Mononuclear cell (primary cell): Measurements from ENCODE around the gene LRMDA. TPM values are rescaled to one million over a fixed set of nuclear protein-coding genes. Genes with fewer than 3 reads are reported as not detected.

ENCODE experiments used
- H3K27me3 ChIP-seq: 2 replicates; pipeline ENCODE4 v1.6.0; 2011; ENCODE audit warnings: low read length, control low read depth; ENCODE audit not compliant: insufficient read depth
- H3K4me1 ChIP-seq: 2 replicates; pipeline ENCODE4 v1.5.1; 2011; ENCODE audit warnings: mild to moderate bottlenecking, low read length, control low read depth; ENCODE audit not compliant: insufficient read depth
- H3K4me3 ChIP-seq: 2 replicates; pipeline ENCODE4 v1.5.1; 2011; ENCODE audit warnings: mild to moderate bottlenecking, low read length, moderate library complexity
- H3K9me3 ChIP-seq: 2 replicates; pipeline ENCODE4 v1.5.1; 2011; ENCODE audit warnings: low read depth, mild to moderate bottlenecking, control low read depth, low read length
- total RNA-seq: library from RNA; depleted of rRNA; stranded (reverse); fragments of >200 nt; gene quantifications from one replicate; pipeline ENCODE4 v1.2.3, GENCODE V29; 2012

Gene LRMDA
- total RNA-seq, 1 donor = 7.6 TPM

DNA sequence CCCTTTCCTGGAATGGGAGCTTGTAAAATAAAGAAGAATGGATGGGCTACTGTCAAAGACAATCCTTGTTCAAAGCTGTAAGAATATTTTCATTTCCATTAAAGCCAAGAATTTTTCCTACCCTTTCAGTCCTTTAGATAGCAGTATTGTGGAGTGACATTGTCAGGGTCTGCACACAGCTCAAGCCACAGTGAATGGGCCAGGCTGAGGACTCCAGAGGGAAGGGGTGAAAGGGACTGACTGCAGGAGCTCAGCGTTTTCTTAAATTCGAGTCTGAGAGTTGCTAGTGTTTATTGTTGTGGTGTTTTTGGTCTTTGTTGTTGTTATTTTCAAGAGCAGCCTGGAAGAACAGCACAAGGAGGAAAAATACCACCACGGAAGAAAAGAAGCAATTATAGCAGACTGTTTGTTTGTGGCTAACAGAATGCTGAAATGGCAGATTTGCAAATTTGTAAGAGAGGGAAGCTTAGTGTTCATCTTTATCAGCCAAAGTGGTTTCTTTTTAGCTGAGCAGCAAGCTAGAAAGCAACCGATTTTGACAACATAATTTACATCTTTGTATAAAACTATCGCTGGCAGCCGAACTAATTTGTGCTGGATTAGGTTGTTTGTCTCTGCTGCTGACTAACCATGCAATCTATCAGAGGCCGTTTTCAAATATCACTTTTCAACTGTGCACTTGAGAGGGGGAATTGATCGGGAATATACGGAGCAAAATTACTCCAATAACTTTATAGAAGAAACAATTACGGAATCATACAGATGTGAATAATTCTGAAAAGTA, 192.1 kb downstream of the LRMDA start:
- Histone ChIP-seq H3K4me3 (no peak overlapping the region), H3K27me3 (no peaks in the 10 kb centered on the region), H3K9me3 (no peaks in the 10 kb centered on the region), H3K4me1 (peaks cover 8% of the 10 kb centered on the region)

DNA sequence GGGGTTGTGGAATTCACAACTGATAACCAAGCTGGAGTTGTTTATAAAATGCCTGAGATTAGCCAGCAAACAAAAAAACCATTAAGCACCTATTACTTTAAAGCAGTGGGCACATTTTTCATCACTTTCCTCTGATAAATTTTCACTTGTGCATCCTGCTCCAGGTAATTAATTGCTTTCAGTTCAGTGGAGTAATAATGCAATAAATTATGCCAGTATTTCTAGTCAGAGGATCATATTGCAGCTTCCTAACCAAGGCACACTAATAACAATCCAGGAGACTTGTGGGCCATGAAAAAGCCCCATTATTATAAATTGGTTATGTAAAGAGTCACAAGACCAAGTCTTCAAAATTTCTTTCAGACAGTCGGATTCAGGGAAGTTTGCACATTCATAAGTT, 193.2 kb downstream of the LRMDA start:
- Histone ChIP-seq H3K27me3 (no peaks in the 10 kb centered on the region), H3K4me1 (peaks cover 8% of the 10 kb centered on the region), H3K4me3 (no peak overlapping the region), H3K9me3 (no peaks in the 10 kb centered on the region)

DNA sequence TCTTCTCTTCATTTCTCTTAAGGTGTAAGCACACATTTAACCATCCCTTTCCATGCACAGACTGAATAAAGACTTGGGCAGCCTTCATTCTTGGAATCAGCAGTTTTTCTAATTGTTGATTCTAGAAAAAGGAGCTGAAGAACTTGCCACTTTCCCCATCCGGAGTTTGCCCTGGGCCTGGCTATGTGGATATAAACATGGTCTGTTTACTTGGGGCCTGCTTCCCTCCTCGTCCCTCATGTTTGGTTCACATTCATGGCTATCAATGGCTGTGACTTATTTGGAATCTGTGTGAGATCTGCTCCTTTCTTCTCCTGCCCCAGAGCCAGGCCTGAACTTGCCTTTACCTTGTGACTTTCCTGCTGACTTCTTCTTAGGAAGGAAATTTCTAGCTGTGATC, 199.3 kb downstream of the LRMDA start:
- Histone ChIP-seq H3K4me3 (no peak overlapping the region), H3K4me1 (peaks cover 8% of the 10 kb centered on the region), H3K9me3 (no peaks in the 10 kb centered on the region)

DNA sequence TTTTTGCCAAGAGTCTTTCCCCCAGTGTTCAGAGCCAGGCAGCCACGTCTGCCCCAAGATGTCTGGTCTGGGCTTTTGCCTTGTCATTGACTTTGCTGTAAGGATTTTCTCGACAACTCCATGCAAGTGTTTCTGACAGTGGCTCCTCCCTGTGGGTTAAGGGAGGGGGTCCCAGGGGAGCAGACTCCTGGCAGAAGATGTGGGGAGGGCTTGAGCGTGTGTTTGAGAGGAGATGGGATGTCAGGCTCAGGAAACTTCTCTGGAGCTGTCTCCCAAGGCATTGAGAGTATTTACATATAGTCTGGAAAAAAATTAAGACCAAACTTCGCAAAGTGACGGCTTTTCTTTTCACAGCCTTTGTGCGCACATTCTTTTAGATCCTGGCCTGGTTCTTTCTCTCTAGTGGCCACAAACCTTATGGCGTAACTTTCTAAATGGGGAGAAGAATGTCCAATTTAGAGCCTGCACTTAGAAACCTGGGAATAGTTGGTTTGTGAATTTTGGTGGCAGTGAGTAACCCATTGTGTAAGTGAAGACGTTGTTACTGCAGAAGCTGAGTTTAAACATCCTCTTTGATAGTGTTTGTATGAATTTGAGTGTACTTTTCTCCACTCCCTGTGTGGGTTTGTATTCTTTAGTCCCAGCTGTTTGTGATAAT, 201.5 kb downstream of the LRMDA start:
- no peaks in the 10 kb centered on the region for H3K9me3 ChIP-seq
- H3K27me3 ChIP-seq = no peaks in the 10 kb centered on the region
- no peaks in the 10 kb centered on the region for H3K4me1 ChIP-seq
- no peak overlapping the region for H3K4me3 ChIP-seq

More for the DNA sequence above, 199.3 kb downstream of the LRMDA start:
- H3K27me3 ChIP-seq = no peaks in the 10 kb centered on the region

DNA sequence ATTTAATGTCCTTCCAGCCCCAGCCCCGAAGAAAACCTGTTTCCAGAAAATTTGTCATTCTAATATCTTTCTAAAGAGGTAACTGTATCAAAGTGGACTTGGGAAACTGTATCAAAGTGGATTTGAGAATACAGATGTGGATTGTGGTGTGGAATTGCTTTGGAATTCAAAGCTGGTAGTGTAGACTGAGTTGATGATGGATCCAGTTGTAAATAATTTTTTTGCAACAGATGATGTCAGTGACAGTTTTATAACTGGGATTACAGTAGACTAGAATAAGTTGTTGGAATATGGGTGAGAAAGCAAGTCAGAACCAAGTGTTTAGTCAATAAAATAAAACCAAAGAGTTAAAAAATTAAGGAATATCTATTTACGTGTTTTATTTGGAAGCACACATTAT, 202.1 kb downstream of the LRMDA start:
- H3K4me1 ChIP-seq = no peaks in the 10 kb centered on the region
- H3K9me3 ChIP-seq = no peaks in the 10 kb centered on the region
- H3K27me3 ChIP-seq = no peaks in the 10 kb centered on the region
- H3K4me3 ChIP-seq = no peak overlapping the region

DNA sequence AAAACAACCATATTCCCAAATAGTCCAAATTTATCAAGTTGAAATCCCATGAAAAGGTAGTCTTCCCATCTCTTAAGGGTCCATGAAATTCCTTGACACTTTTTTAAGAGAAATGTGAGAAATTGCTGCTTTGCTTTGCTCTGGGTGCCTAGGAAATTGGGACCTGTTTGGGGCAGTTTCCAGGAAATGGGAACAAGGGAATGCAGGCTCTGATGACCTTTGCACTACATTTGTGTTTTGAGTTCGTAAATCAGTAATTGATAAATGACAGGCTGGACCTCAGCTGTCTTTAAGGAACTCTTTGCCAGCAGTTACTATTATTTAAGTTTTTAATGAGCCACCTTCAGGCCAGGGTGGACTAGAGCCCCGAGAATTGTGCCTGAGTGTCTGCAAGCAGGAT, 203.5 kb downstream of the LRMDA start:
- Histone ChIP-seq H3K4me3 (no peak overlapping the region), H3K9me3 (no peaks in the 10 kb centered on the region), H3K4me1 (no peaks in the 10 kb centered on the region), H3K27me3 (no peaks in the 10 kb centered on the region)

DNA sequence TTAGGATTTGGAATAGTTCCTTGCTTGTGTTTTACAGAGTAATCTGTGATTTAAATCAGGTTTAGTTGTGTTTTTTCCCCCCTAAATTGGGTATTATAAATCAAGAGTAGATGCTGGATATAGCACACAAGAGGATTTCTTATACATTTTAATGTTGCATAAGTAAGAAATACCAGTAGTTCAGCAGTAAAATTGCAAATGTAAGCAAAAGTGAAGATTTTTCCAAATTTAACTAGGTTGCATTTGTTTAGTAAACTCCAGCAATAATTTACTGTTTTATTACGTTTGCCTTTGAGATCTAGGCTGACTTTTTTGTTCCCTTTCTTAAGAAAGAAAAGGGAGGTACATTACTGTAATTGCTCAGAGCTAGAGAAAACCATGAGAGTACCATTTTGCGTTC, 207.3 kb downstream of the LRMDA start:
- Histone ChIP-seq H3K27me3 (no peaks in the 10 kb centered on the region), H3K4me3 (no peak overlapping the region), H3K4me1 (no peaks in the 10 kb centered on the region), H3K9me3 (no peaks in the 10 kb centered on the region)

DNA sequence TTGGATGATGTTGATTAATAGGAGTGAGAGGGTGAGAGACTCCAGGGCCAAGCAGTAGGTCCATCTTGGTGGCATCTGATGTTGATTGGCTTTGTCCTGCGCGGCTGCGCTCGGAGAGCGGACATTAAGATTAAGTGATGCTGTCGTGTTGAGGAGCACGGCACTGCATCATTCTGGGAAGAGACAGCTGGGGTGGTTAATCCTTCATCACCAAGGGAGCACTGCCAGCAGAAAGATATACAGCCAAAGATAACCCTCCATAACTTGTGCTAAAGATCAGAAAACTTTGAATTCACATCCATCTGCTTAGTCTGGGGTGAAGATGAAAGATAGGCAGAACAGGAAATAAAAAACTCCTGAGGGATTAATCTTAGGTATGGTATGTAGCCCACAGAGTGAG, 208.3 kb downstream of the LRMDA start:
- Histone ChIP-seq H3K4me1 (no peaks in the 10 kb centered on the region), H3K27me3 (no peaks in the 10 kb centered on the region), H3K4me3 (no peak overlapping the region), H3K9me3 (no peaks in the 10 kb centered on the region)

DNA sequence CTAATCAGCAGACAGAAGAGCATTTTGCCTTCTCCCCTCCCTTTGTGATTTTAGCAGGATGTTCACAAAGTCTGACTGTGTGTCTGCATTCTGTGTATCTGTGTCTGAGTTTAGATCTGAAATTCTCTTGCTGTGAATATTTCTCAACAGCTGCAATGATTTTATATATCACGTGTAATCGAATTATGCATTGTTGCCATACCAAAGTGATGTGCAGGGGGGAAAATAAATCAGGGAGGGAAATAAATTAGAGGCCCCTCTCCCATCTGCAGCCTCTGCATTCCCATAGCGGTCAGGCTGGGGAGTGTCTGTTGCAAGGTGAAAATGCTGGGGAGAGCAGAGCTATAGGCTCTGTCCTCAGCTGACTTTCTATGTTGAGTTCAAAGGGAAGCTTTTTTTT, 209.0 kb downstream of the LRMDA start:
- Histone ChIP-seq H3K4me3 (no peak overlapping the region), H3K9me3 (no peaks in the 10 kb centered on the region), H3K4me1 (no peaks in the 10 kb centered on the region), H3K27me3 (no peaks in the 10 kb centered on the region)

DNA sequence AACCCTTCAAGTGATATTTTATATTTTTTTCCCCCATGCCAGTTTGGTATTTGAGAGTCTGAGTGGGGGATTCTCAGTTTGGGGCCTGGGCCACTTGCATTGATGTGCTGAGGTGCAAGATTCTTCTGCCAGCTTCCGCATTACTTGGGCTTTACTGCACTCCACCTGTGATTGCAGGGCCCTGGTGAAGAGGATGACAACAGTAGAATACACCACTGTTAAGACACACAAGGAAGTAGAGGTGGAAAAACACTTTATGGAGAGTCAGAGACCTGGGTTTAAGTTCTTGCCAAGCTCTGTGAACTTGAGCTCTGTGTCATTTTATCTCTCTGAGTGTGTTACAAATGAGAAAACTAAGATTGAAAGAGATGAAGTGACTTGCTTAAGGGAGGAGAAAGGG, 209.4 kb downstream of the LRMDA start:
- H3K4me3 ChIP-seq = no peak overlapping the region
- H3K27me3 ChIP-seq = no peaks in the 10 kb centered on the region
- H3K4me1 ChIP-seq = no peaks in the 10 kb centered on the region
- no peaks in the 10 kb centered on the region for H3K9me3 ChIP-seq

DNA sequence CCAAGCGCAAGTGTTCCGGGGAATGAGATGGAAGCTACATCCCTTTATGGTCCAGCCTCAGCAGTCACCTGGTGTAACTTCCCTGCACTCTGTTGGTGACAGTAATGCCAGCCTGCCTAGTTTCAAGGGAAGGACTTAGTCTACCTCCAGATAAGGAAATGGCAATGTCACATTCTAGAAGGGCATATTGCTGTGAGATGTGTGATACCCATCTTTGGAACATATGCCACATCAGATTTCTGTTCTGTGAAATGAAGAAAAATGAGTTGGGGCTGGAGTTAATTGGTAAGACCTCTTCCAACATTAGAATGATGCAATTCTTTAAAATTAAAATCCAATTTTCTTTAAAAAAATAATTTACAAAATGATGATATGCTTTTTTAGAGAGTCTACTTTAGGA, 212.0 kb downstream of the LRMDA start:
- no peaks in the 10 kb centered on the region for H3K9me3 ChIP-seq
- peaks cover 5% of the 10 kb centered on the region for H3K4me1 ChIP-seq
- no peak overlapping the region for H3K4me3 ChIP-seq
- H3K27me3 ChIP-seq = no peaks in the 10 kb centered on the region

DNA sequence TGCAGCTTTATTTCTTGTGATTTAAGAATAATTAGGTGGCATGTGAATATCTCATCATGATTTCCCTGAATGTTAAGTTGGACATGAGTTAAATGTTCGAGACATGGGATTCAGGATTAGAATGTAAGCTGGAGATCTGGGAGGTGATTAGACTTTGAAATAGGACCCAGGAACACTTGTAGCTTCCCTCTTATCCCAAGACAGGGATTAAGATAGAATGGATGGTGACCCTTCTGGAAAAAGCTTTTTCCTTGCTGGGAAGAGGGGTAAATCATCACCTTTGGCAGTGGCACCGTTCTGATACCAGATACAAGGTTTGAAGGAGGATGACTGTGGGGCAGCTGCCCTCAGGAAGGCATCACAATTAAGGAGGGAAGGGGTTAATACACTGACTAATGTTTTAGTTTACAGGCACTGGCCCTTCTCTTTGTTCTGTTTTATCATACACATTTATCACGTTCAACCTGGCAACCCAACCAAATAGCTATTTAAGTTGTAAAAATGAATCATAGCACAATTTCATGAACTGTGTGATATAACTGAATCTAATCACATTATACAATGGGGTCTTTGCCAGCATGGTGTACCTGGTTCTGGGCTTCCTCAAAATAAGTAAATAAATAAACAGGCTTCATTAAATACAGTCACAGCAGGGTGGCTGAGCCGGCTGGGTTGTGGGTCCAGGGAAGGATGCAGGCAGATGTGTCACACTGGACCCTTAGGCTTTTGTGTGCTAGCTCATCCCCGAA, 212.7 kb downstream of the LRMDA start:
- no peaks in the 10 kb centered on the region for H3K27me3 ChIP-seq
- no peaks in the 10 kb centered on the region for H3K9me3 ChIP-seq
- peaks cover 11% of the 10 kb centered on the region for H3K4me1 ChIP-seq
- no peak overlapping the region for H3K4me3 ChIP-seq

DNA sequence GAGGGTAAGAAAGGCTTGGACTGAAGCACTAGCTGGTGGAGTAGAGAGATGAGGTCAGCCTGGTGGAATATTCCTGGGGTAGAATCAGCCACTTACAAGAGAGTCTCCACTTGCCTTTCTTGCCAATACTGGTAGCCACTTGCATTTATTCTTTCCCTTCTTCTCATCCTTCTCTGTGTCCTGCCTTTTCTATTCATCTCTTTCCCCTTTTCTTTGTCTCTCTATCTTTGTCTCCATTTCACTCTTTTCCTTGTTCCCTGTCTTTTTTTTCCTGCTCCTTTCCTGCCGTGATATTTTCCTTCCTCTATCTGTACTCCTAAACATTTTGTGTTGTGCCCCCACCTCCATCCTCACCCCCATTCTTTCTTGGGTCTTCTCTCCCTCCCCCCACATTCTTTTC, 214.3 kb downstream of the LRMDA start:
- Histone ChIP-seq H3K4me3 (no peak overlapping the region), H3K9me3 (no peaks in the 10 kb centered on the region), H3K4me1 (peaks cover 11% of the 10 kb centered on the region), H3K27me3 (no peaks in the 10 kb centered on the region)

DNA sequence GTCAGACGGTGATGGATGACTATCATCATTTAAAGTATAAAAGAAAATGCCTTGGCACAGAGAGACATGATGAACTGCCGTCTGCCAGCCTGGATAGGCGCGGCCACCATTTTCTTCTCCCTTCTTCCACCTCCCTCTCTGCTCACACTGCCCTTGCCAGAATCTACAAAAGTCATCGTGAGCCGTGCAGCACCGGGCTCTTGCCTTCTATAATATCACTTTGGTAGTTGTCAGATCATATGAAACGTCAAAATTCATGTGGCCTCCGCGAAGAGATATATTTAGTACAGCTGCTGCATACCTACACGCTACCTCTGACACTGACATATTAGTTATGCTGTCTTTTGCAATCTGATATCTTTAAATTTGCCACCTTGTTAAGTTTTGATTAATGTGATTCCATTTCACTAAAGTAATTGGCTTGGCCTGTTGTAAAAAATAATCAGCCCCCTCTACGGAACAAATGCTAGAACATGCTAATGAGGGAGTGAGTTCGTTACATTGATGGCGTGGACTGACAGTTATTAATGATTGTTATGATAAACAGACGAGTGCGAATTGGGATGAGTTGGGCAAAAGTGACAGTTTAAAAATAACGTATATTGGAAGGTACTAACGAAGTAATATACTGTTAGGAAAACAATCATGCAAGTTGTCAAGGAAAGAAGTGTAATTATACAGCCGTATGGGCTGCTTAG, 214.9 kb downstream of the LRMDA start:
- H3K4me1 ChIP-seq = peaks cover 11% of the 10 kb centered on the region
- no peak overlapping the region for H3K4me3 ChIP-seq
- no peaks in the 10 kb centered on the region for H3K27me3 ChIP-seq
- H3K9me3 ChIP-seq = no peaks in the 10 kb centered on the region

DNA sequence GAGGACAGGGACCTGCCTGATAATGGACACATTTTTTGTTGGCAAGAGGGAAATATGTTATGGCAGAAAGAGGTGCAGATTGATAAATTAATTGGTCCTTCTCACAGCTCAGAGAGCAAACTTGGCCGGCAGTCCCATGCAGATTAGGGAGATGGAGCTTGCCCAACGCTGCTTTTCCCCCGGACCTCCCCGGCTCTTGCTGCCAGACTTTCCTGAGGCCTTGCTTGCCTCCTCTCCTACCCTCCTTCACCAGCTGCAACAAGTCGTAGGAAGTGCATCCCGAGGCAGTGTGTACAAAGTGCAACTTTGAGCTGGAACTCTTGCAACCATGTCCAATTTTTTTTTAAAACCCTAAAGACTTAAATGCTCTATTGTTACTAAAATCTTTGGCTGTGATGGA, 215.5 kb downstream of the LRMDA start:
- no peak overlapping the region for H3K4me3 ChIP-seq
- H3K27me3 ChIP-seq = no peaks in the 10 kb centered on the region
- peaks cover 11% of the 10 kb centered on the region for H3K4me1 ChIP-seq
- no peaks in the 10 kb centered on the region for H3K9me3 ChIP-seq
